Pancreas (tissue), 10 donors: ENCODE measurements around the gene MTFP1. TPM values are rescaled to one million over a fixed set of nuclear protein-coding genes. Genes with fewer than 3 reads are reported as not detected.

Experiments
- ATAC-seq, 4 donors: fragments of 200-7000 bp; cut with Tn5 transposase; one replicate each; pipeline versions ENCODE4 v1.8.0 to v1.9.1; 2020; ENCODE audit warnings: mild to moderate bottlenecking in 4 of 4, moderate library complexity in 4 of 4
- DNase-seq, 6 donors: peaks; one replicate each; pipeline ENCODE4 v3.0.0-alpha.2; 2020
- FAIRE-seq: peaks from 2 replicates; lab custom pipeline; 2012; peaks lifted over from hg19 to GRCh38; lab: Jason Lieb, UNC
- H3K27ac ChIP-seq, 4 donors: fragments of 200-600 bp; sonication (generic); 1 replicate in 3 of 4; 2 replicates in 1 of 4; pipeline versions ENCODE4 v1.5.0 to v1.8.0; 2020
- H3K27me3 ChIP-seq, 4 donors: fragments of 200-600 bp; one replicate each; pipeline ENCODE4 v1.8.0; 2021
- H3K36me3 ChIP-seq, 3 donors: fragments of 200-600 bp; sonication (generic) in 1 of 3; one replicate each; pipeline versions ENCODE4 v1.5.0 to v1.8.0; 2020 to 2021
- H3K4me1 ChIP-seq, 3 donors: fragments of 200-600 bp; one replicate each; pipeline ENCODE4 v1.8.0; 2021
- H3K4me3 ChIP-seq, 4 donors: fragments of 200-600 bp; sonication (generic) in 2 of 4; one replicate each; pipeline versions ENCODE4 v1.5.0 to v1.8.0; 2020 to 2021
- H3K9me3 ChIP-seq, 4 donors: fragments of 200-600 bp; one replicate each; pipeline ENCODE4 v1.8.0; 2021
- WGBS, 2 donors: extraction: QIAGEN DNeasy Blood & Tissue Kit; methylation state at CpG; one replicate each; pipeline ENCODE4 v1.1.7; 2013; 5-methylcytosine and 5-hydroxymethylcytosine counted together
- intact Hi-C, 3 donors: fragments of 100-400 bp; cut with DNase I; formaldehyde crosslinking; loops; one replicate each; pipeline versions ENCODE4 v1.11.1 to v1.14.2; 2022
- polyA plus RNA-seq, 2 donors: library from polyadenylated mRNA; stranded (reverse); fragments of 200-250 nt; gene quantifications; one replicate each; pipeline ENCODE4 v1.2.3, GENCODE V29; 2013
- total RNA-seq, 6 donors: library from RNA; stranded (reverse); fragmentation: NEBNext Ultra II Directional in 4 of 6; extraction: Animal tissue kit (Norgen Biotek cat#: 25700) in 4 of 6; gene quantifications; one replicate each; pipeline versions ENCODE4 v1.2.1 to v1.2.4, GENCODE V29; 2021 to 2023
- TF ChIP-seq, protein P1 (sequence below), 4 donors: fragments of 200-600 bp; sonication (generic) in 3 of 4; IDR thresholded peaks; one replicate each; pipeline versions ENCODE4 v1.5.0 to v1.8.0; 2021; ENCODE audit warnings: antibody characterized with exemption in 4 of 4
- donor health status: healthy with polysubstance abuse.
- donor health status: DM: no; HTN: no; CAD: no; lungs with moderate emphysema.
- donor health status: DM: no; HTN: no; CAD: no.
- donor health status: control.
- donor health status: control.
- donor health status: Bipolar disorder and iron deficiency.
- donor health status: DM: yes; HTN: yes; CAD: no.
- donor health status: DM: no; HTN: no; CAD: no.
- donor health status: DM: no; HTN: no; CAD: no.
- donor health status: DM: yes; HTN: yes; CAD: no.

MTFP1 gene
- total and polyA plus RNA-seq, 8 donors = 3.2 to 15.7 (median 8.6) TPM

DNA sequence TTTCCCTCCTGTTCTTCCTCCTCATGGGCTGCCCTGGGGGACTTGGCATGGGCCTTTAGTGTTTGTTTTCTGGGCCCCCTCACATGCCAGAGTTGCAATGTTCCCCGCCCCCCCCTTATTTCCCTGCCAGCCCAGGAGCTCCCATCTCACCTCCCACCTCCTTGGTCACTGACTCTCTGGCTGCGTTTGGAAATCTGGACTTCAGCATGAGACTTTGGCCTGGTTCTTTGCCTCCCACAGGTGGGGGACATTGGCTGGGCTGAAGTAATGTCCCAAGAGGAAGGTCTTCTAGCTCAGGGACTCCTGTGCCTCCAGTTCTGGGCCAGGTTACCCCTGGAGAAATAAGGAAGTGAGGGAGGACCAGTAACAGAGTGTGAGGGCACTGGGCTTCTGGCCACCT is 7.0 kb downstream of the MTFP1 start:
- DNase-seq (no peak), ATAC-seq (no peak), FAIRE-seq (no peak)
- no peaks in the 10 kb centered on the region for H3K9me3 ChIP-seq
- WGBS, 2 donors = 53 to 56% methylated on average over 2 of the region's 2 CpGs
- no peaks in the 10 kb centered on the region for H3K27me3 ChIP-seq
- TF ChIP-seq, protein P1, sequence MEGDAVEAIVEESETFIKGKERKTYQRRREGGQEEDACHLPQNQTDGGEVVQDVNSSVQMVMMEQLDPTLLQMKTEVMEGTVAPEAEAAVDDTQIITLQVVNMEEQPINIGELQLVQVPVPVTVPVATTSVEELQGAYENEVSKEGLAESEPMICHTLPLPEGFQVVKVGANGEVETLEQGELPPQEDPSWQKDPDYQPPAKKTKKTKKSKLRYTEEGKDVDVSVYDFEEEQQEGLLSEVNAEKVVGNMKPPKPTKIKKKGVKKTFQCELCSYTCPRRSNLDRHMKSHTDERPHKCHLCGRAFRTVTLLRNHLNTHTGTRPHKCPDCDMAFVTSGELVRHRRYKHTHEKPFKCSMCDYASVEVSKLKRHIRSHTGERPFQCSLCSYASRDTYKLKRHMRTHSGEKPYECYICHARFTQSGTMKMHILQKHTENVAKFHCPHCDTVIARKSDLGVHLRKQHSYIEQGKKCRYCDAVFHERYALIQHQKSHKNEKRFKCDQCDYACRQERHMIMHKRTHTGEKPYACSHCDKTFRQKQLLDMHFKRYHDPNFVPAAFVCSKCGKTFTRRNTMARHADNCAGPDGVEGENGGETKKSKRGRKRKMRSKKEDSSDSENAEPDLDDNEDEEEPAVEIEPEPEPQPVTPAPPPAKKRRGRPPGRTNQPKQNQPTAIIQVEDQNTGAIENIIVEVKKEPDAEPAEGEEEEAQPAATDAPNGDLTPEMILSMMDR (IDR thresholded peaks at IDR 0.05) = no peak
- intact Hi-C loops = no loop called here
- no peaks in the 10 kb centered on the region for H3K36me3 ChIP-seq
- H3K4me1 ChIP-seq = no peaks in the 10 kb centered on the region
- no peak overlapping the region for H3K27ac ChIP-seq
- no peak overlapping the region for H3K4me3 ChIP-seq

GRCh38 chr22:30433227-30433626 is 7.7 kb downstream of the MTFP1 start:
- no peak overlapping the region for H3K4me3 ChIP-seq
- no peaks in the 10 kb centered on the region for H3K27me3 ChIP-seq
- intact Hi-C loops = no loop called here
- no peak overlapping the region for H3K27ac ChIP-seq
- no peak for ATAC-seq
- H3K9me3 ChIP-seq = no peaks in the 10 kb centered on the region
- 85 to 86% methylated on average over 3 of the region's 3 CpGs for WGBS, 2 donors
- no peak for DNase-seq
- TF ChIP-seq, protein P1 (IDR thresholded peaks at IDR 0.05) = no peak
- H3K36me3 ChIP-seq = no peaks in the 10 kb centered on the region
- no peak for FAIRE-seq
- H3K4me1 ChIP-seq = no peaks in the 10 kb centered on the region

DNA sequence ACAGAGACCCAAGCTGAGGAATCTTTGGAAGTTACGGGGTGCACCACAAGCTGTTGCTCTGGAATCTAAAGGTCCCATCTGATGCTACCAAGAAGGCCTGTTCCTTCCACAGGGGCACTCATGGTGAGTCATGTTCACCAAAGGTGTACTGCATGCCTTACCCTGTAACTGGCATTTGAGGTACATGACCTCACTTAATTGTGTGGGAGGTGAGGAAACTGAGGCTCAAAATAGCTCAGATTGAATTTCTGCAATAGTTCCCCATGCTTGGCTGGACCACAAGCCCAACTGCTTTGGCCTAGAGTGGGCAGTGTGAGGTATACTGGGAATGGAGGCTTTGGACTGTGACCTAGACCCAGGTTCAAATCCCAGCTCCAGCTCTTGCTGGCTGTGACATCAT is 8.2 kb downstream of the MTFP1 start:
- ATAC-seq = no peak
- Histone ChIP-seq H3K4me3 (no peak overlapping the region), H3K36me3 (no peaks in the 10 kb centered on the region), H3K27me3 (no peaks in the 10 kb centered on the region), H3K27ac (no peak overlapping the region), H3K9me3 (no peaks in the 10 kb centered on the region), H3K4me1 (no peaks in the 10 kb centered on the region)
- FAIRE-seq = no peak
- intact Hi-C loops = no loop called here
- TF ChIP-seq, protein P1 (IDR thresholded peaks at IDR 0.05) = no peak
- WGBS, 2 donors = 94 to 100% methylated on average over 1 of the region's 1 CpG
- no peak for DNase-seq

- TF ChIP-seq, protein P1 (IDR thresholded peaks at IDR 0.05) = no peak
- Histone ChIP-seq H3K4me1 (no peaks in the 10 kb centered on the region), H3K27ac (no peak overlapping the region), H3K36me3 (no peaks in the 10 kb centered on the region), H3K9me3 (no peaks in the 10 kb centered on the region), H3K27me3 (no peaks in the 10 kb centered on the region), H3K4me3 (no peak overlapping the region)
- FAIRE-seq = no peak
- WGBS, 2 donors = 63 to 83% methylated on average over 1 of the region's 1 CpG
- no peak for ATAC-seq
- intact Hi-C loops = no loop called here
- no peak for DNase-seq
These were observed 9.3 kb downstream of the MTFP1 start for GRCh38 chr22:30434843-30435242.

- no peaks in the 10 kb centered on the region for H3K36me3 ChIP-seq
- intact Hi-C loops = no loop called here
- DNase-seq (no peak), FAIRE-seq (no peak), ATAC-seq (peak in 1 of 4 donors; percentile 15)
- WGBS, 2 donors = 83 to 92% methylated on average over 6 of the region's 6 CpGs
- H3K4me1 ChIP-seq = no peaks in the 10 kb centered on the region
- no peaks in the 10 kb centered on the region for H3K27me3 ChIP-seq
- TF ChIP-seq, protein P1 (IDR thresholded peaks at IDR 0.05) = no peak
- no peaks in the 10 kb centered on the region for H3K9me3 ChIP-seq
- H3K4me3 ChIP-seq = no peak overlapping the region
- H3K27ac ChIP-seq = no peak overlapping the region
These were observed 10.1 kb downstream of the MTFP1 start for GRCh38 chr22:30435674-30436126.
